ENCODE measurements around the gene SFXN1.
"Not testable (repeated sequence)": the region's sequence is repeated elsewhere in the genome, so short reads cannot be mapped to it uniquely, and the experiment has no call there.

The SFXN1 gene

GRCh38 chr5:175501759-175502158 lies 23.4 kb downstream of the SFXN1 start:
- DNase-seq, result no peak

- not testable (repeated sequence) for DNase-seq
These were observed 29.3 kb downstream of the SFXN1 start for GRCh38 chr5:175507671-175508070.

- DNase-seq, result no peak
These were observed 30.5 kb downstream of the SFXN1 start for GRCh38 chr5:175508896-175509295.

- no peak for DNase-seq
These were observed 34.9 kb downstream of the SFXN1 start for GRCh38 chr5:175513297-175513696.

- DNase-seq, result no peak
These were observed 35.4 kb downstream of the SFXN1 start for GRCh38 chr5:175513726-175514125.

- no peak for DNase-seq
These were observed 38.8 kb downstream of the SFXN1 start for GRCh38 chr5:175516933-175517823.

- DNase-seq, result no peak
These were observed 39.6 kb downstream of the SFXN1 start for GRCh38 chr5:175517824-175518450.

- no peak for DNase-seq
These were observed 40.6 kb downstream of the SFXN1 start for GRCh38 chr5:175519006-175519405.

GRCh38 chr5:175520321-175520720 lies 42.0 kb downstream of the SFXN1 start:
- no peak for DNase-seq

- DNase-seq, result no peak
These were observed 42.5 kb downstream of the SFXN1 start for GRCh38 chr5:175520873-175521272.

- DNase-seq, result no peak
These were observed 43.0 kb downstream of the SFXN1 start for GRCh38 chr5:175521313-175521833.

- no peak for DNase-seq
These were observed 44.9 kb downstream of the SFXN1 start for GRCh38 chr5:175523292-175523691.

- DNase-seq, result no peak
These were observed 45.9 kb downstream of the SFXN1 start for GRCh38 chr5:175524211-175524610.

GRCh38 chr5:175526691-175527090 lies 48.3 kb downstream of the SFXN1 start:
- DNase-seq, result no peak

- DNase-seq, result no peak
These were observed 53.0 kb downstream of the SFXN1 start for GRCh38 chr5:175531361-175531760.

- peak; percentile 30 to 66 for DNase-seq
These were observed 55.9 kb downstream of the SFXN1 start for GRCh38 chr5:175534070-175534932.

- DNase-seq, result not testable (repeated sequence)
These were observed 57.0 kb downstream of the SFXN1 start for GRCh38 chr5:175535331-175535730.

- DNase-seq, result no peak
These were observed 57.4 kb downstream of the SFXN1 start for GRCh38 chr5:175535796-175536195.

GRCh38 chr5:175538576-175538975 lies 60.2 kb downstream of the SFXN1 start:
- DNase-seq, result no peak

- no peak for DNase-seq
These were observed 61.6 kb downstream of the SFXN1 start for GRCh38 chr5:175539936-175540335.

- no peak for DNase-seq
These were observed 62.9 kb downstream of the SFXN1 start for GRCh38 chr5:175541264-175541663.

- DNase-seq, result no peak
These were observed 64.0 kb downstream of the SFXN1 start for GRCh38 chr5:175542232-175542965.

- DNase-seq, result no peak
These were observed 64.5 kb downstream of the SFXN1 start for GRCh38 chr5:175542966-175543235.
